CD4-positive, alpha-beta T cell treated with Interleukin-15 for 1 hour (primary cell): ENCODE results near the gene MYO18B.

Experiments used
- DNase-seq: peaks from one replicate; pipeline ENCODE4 v3.0.0-alpha.2; 2020

Gene MYO18B

DNA sequence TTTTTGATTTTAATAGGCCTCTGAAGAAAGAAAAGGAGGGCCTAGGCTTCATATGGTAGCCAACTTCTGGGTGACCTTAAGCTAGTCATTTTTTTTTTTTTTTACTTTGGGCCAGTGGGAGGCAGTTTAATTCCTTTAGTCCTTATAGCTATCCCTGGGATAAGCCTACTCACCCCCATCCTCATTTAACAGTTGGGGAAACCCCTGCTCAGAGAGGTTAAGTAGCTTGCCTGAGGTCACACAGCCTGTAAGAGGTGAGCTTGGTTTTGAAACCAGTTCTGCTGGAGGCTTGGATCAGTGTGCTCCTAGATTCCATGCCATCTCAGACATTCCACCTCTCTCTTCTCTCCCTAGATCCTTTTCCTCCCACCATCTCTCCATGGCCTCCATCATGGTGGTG is 86.4 kb downstream of the MYO18B start:
- DNase-seq: no peak

DNA sequence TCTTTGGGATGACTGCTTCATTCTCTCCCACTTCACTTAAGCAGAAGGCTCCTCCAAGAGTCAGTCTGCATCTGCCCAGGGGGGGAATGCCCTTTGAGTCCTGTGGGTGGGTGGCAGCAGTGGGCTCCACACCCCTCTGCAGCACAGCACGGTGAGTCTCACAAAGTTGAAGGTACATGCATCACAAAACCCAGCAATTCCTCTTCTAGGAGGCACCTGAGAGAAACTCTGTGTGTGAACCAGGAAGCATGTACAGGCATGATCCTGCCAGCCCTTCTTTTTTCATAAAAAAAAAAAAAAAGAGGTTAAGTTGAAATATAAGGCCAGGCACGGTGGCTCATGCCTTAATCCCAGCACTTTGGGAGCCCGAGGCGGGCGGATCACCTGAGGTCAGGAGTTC is 87.2 kb downstream of the MYO18B start:
- DNase-seq: no peak

DNA sequence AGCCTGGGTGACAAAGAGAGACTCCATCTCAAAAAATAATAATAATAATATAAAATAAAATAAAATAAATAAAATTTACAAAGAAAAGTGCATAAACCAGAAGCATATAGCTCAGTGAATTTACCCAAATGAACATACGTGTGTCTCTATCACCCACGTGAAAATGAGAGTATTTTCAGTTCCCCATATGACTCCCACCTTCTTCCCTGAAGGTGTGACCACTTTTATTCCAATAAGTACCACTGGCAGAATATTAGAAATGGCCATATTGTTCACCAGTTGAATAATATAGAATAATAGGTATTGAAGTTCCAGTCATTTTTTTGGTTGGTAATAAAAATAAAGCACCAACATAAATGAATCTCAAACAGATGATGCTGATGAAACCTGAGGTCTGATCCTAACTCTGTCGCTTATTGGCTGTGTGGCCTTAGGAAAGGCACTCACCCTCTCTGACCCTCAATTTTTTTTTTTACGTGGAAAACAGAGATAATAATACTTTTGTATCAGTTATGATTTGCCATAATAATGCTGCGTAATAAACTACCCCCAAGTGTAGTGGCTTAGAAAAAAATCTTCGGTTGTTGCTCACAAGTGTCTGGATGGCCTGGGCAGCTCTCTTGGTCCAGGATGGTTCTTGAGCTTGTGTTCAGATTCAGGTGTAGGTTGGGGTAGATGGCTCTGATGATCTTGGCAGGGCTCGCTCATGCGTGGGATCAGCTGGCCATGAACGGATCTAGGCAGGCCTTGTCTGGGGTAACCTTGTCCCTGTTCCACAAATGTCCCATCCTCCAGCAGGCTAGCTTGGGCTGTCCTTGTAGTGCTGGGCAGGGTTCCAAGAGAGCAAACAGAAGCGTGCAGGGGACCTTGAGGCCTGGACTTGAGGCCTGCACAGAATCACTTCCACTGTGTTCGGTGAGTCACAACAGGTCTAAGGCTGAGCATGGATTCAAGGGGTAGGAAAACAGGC is 88.1 kb downstream of the MYO18B start:
- no peak for DNase-seq

DNA sequence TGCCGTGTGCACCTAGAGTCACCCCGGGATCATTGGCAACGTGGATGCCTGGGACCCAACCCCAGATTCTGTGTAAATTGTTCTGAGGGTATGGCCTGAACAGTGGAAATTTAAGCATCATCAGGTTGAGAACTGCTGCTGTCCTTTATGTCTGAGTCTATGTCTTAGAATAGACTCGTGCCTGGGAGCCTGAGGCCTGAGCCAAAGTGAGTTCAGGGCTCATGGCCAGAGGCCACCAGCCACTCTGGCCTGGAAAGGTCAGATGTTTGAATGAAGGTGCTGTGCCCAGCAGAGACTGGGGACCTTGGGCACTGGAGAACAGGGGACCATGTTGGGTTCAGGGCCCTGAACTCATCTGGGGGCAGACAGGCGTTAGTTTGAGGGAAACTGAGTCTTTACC is 91.1 kb downstream of the MYO18B start:
- no peak for DNase-seq

DNA sequence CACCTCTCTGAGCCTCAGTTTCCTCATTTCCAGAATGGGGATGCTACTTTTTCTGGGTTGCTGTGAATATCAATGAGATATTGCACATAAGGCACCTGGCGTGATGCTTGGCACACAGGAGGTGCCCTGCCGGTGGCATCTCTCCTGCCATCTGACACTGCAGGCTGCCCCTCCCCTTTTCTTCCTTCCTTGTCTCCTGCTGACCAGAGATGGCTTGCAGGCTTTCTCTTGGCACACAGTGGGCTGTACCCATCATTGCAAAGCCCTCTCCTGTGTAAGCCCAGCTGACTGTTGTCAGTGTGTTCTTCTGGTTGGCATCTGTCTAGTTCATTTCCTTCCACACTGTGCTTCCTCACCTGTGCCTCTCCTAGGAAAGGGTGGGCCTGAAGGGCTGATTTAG is 91.7 kb downstream of the MYO18B start:
- no peak for DNase-seq

DNA sequence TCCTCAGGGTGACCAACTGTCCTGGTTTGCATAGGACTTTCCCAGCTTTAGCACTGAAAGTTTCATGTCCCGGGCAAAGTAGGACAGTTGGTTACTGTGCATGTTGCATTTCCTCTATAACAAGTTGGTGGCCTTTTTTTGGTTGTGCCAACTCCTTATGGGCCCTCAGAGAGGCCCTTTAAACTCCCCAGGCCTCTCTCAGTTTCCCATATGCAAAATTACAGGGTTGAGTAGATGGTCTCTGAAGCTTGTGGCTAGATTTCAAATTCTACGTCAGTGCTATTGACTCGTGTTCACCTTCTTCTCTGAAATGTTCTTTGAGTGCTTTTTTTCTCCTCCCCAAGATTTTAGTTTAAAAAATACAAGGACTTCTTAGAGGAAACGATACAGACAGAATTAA is 92.5 kb downstream of the MYO18B start:
- no peak for DNase-seq

DNA sequence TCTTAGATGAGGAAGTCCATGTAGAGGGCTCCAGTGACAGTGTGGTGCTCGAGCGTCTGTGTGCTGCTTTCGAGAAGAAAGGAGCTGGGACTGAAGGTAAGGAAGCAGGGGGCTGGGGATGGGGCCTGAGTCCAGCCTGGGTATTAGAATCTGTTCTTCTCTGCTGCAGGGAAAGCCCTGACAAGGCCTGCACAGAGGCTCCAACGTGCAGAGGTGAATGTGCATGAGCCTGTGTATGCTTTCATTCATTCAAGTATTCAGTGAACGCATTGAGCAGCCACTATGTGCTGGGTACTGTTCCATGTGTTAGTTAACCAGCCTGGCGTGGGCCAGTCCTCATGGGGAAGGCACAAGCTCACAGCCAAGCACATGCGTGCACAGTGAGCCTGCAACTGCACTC is 93.4 kb downstream of the MYO18B start:
- no peak for DNase-seq

DNA sequence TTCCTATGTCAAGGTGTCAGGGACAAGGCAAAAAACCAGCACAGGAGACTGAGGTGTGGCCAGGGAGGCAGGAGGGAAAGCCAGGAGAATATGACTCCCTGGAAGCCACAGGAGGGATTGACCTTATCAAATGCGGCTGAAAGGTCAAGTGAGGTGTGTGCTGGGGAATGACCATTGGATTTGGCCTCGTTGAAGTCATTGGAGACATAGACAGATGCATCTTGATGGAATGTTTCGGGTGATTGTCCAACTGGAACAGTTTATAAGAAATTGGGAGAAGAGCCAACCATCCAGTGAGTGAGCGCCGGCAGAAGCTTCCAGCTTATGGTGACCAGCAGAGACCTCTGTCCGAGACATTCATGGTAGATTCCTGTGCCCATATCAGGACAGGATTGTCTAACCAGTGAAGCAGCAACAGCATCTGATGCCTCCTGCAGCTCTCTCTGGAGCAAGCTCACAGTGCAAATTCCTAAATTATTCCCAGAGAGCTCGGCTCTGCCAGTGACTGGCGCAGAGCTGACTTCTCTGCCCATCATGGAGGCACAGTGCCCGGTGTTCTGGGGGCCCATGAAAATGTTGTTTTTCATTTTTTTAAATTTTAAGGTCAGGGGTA is 95.4 kb downstream of the MYO18B start:
- DNase-seq: no peak

DNA sequence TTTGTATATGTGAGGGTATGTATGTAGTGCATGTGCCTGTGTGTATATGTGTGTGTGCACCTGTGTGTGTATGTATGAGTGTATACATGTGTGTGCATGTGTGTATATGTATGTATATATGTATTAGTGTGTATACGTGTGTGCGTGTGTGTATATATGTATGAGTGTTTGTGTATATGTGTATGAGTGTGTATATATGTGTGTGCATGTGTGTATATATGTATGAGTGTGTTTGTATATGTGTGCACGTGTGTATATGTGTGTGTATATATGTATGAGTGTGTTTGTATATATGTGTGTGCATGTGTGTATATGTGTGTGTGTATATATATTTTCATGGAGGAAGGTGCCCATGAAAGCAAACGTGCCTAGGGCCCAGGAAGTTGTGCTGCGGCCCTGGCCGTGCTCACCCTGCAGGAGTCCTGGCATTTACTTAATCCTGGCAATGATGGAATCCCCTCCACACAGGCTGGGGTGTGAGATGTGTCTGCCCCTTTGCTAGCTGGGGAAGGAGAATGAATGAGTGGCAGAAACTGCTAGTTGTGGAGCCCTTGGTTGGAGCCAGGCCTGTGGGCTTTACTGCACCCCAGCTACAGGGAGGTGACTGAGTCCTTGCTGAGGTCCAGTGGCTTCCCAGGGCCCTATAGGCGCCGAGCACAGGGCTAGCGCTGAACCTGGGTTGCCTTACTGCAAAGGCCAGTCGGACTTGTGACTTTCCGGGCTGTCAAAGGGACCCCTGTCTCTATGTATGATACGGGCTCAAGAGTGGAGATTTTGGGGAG is 97.2 kb downstream of the MYO18B start:
- no peak for DNase-seq

DNA sequence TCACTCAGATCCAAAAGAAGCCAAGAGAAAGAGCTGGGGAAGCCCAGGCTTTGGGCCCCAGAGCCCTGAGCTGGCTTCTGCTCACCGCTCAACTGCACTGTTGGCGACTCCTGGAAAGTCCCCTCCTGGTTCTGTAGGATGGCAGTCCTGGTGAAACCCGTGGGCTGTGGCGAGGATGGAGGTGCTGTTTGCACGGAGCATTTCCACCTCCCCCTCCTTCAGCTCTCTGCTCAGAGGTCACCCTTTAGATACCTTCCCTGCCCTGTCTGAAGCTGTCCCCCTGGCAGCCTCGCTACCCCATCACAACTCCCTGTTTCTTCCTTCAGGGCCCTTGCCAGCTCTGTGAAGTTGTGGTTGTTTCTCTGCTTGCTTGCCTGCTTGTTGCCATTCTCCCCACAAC is 97.8 kb downstream of the MYO18B start:
- DNase-seq: no peak

DNA sequence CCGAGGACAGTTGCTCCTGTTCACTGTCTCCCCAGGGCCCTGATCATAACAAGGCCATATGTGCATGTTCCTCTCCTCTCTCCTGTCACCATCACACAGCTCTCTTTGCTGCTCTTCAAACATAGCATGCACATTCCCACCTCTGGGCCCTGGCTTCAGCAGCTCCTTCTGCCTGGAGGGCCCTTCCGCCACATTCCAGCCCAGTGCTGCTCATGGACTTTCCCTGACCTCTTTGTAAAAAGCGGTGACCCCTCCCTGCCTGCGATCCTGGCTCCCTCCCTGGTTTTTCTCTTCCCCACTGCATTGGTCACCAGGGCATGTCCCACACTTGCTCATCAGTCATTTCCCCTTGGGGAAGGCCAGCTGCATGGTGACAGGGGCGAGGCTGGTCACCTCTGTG is 98.2 kb downstream of the MYO18B start:
- DNase-seq: no peak

DNA sequence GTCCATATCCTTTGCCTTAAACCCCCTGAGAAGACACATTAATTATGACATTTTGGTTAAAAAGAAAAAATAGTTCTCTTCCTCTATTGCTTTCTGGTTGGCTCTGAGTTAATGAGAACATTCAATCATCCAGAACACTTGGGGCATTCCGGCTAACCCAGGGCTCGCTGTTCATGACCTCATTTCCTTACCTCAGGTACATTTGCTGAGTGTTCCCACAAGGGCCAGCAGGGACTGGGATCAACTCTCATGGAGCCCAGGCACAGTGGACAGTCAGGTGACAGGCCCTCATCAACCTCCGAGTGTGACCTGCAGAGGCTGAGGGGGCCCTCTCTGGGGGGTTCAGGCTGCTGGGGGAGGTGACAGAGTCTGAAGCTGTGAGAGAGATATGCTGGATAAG is 98.9 kb downstream of the MYO18B start:
- DNase-seq: no peak

DNA sequence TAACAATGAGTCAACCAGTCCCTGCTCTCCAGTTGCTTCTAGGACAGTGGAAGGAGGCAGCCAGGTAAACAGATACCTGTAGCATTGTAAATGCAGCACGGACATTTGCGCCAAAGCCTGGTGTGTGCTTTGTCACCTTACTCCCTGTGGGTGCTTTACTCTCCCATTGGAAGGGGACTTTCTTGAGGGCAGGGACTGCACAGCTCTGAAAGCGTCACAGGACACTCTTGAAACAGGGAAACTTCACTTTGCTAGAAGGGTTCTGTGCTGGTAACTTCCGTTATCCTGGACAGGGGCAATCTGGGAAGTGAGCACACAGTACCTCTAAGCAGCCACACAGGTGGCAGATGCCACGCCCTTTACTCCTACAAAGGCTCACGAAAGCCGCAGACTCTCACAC is 99.8 kb downstream of the MYO18B start:
- no peak for DNase-seq

DNA sequence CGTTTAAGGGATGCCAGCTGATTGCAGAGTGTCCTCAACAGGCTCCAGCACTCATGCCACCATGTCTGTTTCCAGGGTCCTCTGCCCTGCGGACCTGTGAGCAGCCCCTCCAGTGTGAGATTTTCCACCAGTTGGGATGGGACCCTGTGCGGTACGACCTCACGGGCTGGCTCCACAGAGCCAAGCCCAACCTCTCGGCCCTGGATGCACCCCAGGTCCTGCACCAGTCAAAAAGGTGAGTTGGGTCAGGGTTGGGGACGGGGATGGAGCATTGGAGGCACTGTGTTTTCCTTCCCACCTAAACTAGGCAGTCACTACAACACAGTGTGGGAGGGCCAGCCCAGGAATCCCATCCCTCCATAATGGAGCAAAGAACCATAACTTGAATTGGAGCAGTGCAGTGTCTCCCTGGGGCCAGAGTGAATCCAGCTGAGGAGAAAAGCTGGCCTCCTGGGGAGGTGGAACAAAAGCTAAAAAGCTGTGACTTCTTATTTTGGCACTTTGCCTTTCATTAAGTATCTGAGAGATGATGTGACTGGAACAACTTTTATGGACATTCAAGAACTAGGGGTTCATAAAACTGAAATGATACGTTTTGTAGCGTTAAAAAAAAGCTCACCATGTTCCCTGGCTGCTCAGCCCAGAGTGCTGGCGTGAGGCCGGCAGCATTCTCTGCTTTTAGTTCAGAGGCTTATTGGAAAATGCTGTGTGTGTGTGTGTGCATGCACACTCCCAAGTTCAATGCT is 101.8 kb downstream of the MYO18B start:
- DNase-seq: no peak

DNA sequence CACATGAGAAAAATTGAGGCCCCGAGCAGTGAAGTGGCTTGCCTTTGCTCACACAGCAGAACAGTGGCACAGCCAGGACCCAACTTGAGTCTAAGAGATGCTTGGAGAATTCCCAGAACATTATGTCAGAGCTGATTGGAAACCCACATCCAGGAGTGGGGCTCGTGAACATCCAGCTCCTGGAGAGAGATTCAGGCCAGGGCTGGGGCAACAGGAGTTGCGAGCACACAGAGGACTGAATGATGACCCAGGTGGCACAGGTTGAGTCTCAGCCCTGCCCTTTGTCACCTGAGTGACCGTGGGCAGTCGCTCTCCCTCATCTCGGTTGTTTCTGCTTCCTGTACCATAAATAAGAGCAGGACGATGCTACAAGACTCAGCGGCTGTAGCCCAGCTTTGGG is 102.6 kb downstream of the MYO18B start:
- no peak for DNase-seq

DNA sequence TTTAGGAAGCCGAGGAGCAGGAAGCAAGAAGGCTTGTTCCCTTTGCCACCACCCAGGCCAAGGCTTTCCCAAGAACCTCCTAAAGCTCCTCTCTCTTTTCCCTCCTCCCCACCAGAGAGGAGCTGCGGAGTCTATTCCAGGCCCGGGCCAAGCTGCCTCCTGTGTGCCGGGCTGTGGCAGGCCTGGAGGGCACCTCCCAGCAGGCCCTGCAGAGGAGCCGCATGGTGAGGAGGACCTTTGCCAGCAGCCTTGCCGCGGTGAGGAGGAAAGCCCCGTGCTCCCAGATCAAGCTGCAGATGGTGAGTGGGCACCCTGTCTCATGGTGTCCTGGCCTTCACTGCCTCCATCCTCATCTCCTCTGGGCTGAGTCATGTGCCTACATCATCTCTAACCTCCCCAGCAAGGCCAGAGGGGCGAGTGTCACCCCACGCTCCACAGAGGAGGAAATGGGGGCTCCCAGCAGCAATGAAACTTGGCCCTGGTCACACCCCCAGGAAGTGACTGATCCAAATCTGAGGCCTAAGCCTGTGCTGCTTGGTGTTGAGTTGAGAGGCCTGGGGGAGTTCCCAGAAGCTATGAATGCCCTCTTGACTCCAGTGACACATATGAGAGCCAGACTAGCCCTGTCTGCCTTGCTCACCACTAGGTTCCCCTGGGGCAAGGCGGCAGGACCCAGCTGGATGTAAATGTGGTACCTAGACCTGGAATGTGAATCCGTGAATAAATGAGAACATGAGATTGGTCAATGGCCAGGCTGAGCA is 104.2 kb downstream of the MYO18B start:
- no peak for DNase-seq

DNA sequence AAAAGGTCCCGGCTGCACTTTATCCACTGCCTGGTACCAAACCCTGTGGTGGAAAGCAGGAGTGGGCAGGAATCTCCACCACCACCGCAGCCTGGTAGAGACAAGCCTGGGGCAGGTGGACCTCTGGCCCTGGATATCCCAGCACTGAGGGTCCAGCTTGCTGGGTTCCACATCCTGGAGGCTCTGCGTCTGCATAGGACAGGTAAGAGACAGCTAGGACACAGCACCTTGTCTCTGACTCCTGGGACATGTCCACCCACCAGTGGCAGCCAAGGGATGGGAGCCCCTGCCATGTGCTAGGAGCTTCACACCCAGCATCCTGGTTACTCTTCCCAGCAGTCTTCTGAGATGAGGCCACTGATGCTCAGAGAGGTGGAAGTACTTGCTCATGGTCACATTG is 105.5 kb downstream of the MYO18B start:
- no peak for DNase-seq

DNA sequence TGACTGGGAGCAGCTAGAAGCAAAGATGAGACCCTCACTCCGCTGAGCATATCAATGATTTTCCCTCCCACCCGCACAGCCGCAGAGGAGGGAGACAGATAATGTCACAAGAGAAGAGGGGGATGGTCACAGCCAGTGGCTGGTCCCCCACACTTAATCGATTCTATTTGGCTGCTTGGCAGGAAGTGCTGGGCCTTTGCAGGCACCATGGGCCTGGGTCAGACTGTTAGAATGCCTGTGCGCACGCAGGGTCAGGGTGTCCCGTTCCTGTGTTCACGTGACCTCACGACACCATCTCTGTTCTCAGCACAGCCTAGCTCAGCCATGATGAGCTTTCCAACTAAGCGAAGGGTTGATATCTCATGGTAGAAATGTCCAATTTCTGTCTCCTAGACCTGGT is 107.0 kb downstream of the MYO18B start:
- no peak for DNase-seq

DNA sequence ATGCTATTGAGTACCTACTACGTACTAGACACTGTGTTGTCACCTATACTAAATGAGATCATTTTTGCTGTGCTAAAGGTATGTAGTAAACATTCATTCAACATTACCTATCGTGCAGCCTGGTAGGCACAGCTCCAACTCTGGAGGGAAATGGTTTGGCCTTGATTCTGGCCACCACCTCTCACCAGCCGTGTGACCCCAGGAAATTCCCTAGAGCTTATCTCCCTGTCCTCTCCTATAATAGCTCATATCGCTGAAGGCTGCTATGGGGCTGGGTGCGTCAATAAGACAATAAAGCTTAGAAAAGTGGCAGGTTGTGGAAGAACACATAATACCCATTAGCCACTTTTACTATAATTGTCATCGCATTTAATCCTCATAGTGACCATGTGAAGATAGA is 107.5 kb downstream of the MYO18B start:
- DNase-seq: no peak

DNA sequence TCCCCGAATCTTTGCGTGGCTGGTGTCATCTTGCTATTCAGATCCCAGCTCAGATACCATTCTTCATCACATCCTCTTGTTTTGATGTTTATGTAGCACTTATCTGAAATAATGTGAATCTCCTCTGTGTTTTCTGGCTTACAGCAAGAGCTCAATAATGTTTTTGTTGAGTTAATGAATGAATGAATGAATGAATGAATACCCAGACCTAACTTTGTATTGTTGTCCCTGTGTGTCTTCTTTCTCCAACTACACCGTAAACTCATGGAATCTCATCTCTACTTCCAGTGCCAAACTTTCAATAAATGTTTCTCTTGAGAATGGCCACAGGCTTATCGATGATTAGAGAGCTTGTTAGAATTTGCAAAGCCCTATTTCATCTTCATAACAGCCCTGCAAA is 110.2 kb downstream of the MYO18B start:
- no peak for DNase-seq

DNA sequence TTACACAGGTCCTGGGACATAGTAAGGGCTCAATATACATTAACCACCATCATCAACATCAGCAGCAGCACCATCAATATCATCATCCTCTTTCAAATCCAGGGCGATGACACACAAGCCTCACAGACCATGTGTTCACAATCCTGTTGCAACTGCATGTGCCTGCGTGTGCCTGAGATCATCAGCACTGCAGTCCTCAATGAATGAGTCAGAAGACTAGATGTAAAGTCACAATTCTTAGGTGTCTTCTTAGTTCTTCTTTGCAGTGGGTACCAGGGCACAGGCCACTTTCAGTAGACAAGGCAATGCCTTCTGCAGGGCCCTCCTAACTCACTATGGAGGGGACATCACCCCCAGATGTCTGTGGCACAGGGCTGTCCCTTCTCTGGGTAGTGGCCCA is 111.1 kb downstream of the MYO18B start:
- DNase-seq: no peak
